ENCODE results near the gene ZNF581.
A peak's percentile ranks its signal among the peaks of the same experiment; 100 is the strongest.

Gene ZNF581

GRCh38 chr19:55676383-55676782 lies 32.9 kb downstream of the ZNF581 start:
- peak; percentile 25 for TF ChIP-seq CTCF (IDR thresholded peaks at IDR 0.05; ENCODE audit: insufficient read depth, low read depth, low read length, missing control alignments)
- DNase-seq (ENCODE audit: low read depth) = peak; percentile 30
- H3K4me3 ChIP-seq (ENCODE audit: low read length) = peak overlapping the region; percentile 91

- TF ChIP-seq CTCF (IDR thresholded peaks at IDR 0.05; ENCODE audit: insufficient read depth, low read depth, low read length, missing control alignments) = no peak
- peak overlapping the region; percentile 10 for H3K4me3 ChIP-seq (ENCODE audit: low read length)
- peak; percentile 56 for DNase-seq (ENCODE audit: low read depth)
Observed at GRCh38 chr19:55676889-55677505, 33.5 kb downstream of the ZNF581 start.

- H3K4me3 ChIP-seq (ENCODE audit: low read length) = no peak overlapping the region
- TF ChIP-seq CTCF (IDR thresholded peaks at IDR 0.05; ENCODE audit: insufficient read depth, low read depth, low read length, missing control alignments) = no peak
- no peak for DNase-seq (ENCODE audit: low read depth)
Observed at GRCh38 chr19:55677572-55678028, 34.2 kb downstream of the ZNF581 start.

GRCh38 chr19:55678121-55678671 lies 34.7 kb downstream of the ZNF581 start:
- no peak overlapping the region for H3K4me3 ChIP-seq (ENCODE audit: low read length)
- DNase-seq (ENCODE audit: low read depth) = no peak
- no peak for TF ChIP-seq CTCF (IDR thresholded peaks at IDR 0.05; ENCODE audit: insufficient read depth, low read depth, low read length, missing control alignments)

GRCh38 chr19:55679343-55680257 lies 36.2 kb downstream of the ZNF581 start:
- H3K4me3 ChIP-seq (ENCODE audit: low read length) = no peak overlapping the region
- no peak for TF ChIP-seq CTCF (IDR thresholded peaks at IDR 0.05; ENCODE audit: insufficient read depth, low read depth, low read length, missing control alignments)
- DNase-seq (ENCODE audit: low read depth) = peak; percentile 87

GRCh38 chr19:55680339-55681130 lies 37.1 kb downstream of the ZNF581 start:
- no peak for TF ChIP-seq CTCF (IDR thresholded peaks at IDR 0.05; ENCODE audit: insufficient read depth, low read depth, low read length, missing control alignments)
- no peak overlapping the region for H3K4me3 ChIP-seq (ENCODE audit: low read length)
- DNase-seq (ENCODE audit: low read depth) = no peak
